K562 (cell line): ENCODE results near the gene IL17REL. TPM values are rescaled to one million over a fixed set of nuclear protein-coding genes. Genes with fewer than 3 reads are reported as not detected.

Experiments used
- CBFA2T2 ChIP-seq: fragments of 450-650 bp; conservative IDR thresholded peaks from 2 replicates; pipeline ENCODE4 v1.6.1; 2017; ENCODE audit warnings: mild to moderate bottlenecking
- CCNT2 ChIP-seq: IDR thresholded peaks from 2 replicates; pipeline ENCODE4 v1.6.1; 2011; ENCODE audit warnings: borderline replicate concordance, low read depth, mild to moderate bottlenecking, moderate library complexity, mixed read lengths, low read length; ENCODE audit not compliant: insufficient read length; ENCODE audit errors: extremely low read depth
- CHD1 ChIP-seq: fragments of 200-600 bp; sonication (generic); IDR thresholded peaks from one replicate; pipeline ENCODE4 v1.6.1; 2012; ENCODE audit warnings: mild to moderate bottlenecking, moderate library complexity, low read length, inconsistent platforms
- CTBP1 ChIP-seq: fragments of 450-650 bp; IDR thresholded peaks from 2 replicates; pipeline ENCODE4 v1.6.1; 2016; ENCODE audit warnings: borderline replicate concordance
- CUX1 ChIP-seq: fragments of 200-800 bp; sonication (Bioruptor generic); IDR thresholded peaks from 2 replicates; pipeline ENCODE4 v1.6.1; 2016; ENCODE audit warnings: missing genetic modification characterization, missing compliant biosample characterization
- HMGN3 ChIP-seq: IDR thresholded peaks from 2 replicates; pipeline ENCODE4 v1.6.1; 2011; ENCODE audit warnings: borderline replicate concordance, low read depth, mild to moderate bottlenecking, mixed read lengths, low read length; ENCODE audit not compliant: insufficient read length; ENCODE audit errors: extremely low read depth
- MYC ChIP-seq, 2 experiments: fragments of 250-450 bp in 1 of 2; sonication (Bioruptor Pico) in 1 of 2; IDR thresholded peaks; 2 replicates each; pipeline versions ENCODE4 v1.5.1 to v1.6.1; 2012 to 2021; ENCODE audit warnings: low read depth in 2 of 2, borderline replicate concordance in 1 of 2, improper control_type of control experiment in 1 of 2, low read length in 1 of 2, mild to moderate bottlenecking in 1 of 2, moderate library complexity in 1 of 2
- NCOA1 ChIP-seq: fragments of 450-650 bp; IDR thresholded peaks from 2 replicates; pipeline ENCODE4 v1.6.1; 2016; ENCODE audit warnings: low read depth
- NR2C2 ChIP-seq, 2 experiments: fragments of 200-800 bp in 1 of 2; sonication (Bioruptor generic) in 1 of 2; sonication (generic) in 1 of 2; formaldehyde crosslinking in 1 of 2; IDR thresholded peaks; 2 replicates each; pipeline versions ENCODE4 v1.6.1 to v1.8.0; 2016 to 2022; ENCODE audit warnings: mild to moderate bottlenecking in 1 of 2, missing compliant biosample characterization in 1 of 2, missing genetic modification characterization in 1 of 2, missing genetic modification reagents in 1 of 2
- PCBP2 ChIP-seq: fragments of 200-400 bp; formaldehyde crosslinking; IDR thresholded peaks from 2 replicates; pipeline ENCODE4 v1.6.1; 2018; ENCODE audit warnings: low read length, low read depth, mild to moderate bottlenecking, moderate library complexity; ENCODE audit not compliant: poor library complexity, severe bottlenecking
- XRCC4 ChIP-seq: IDR thresholded peaks from one replicate; pipeline ENCODE4 v1.6.1; 2011; ENCODE audit not compliant: insufficient read depth, insufficient read length; ENCODE audit errors: extremely low read depth
- ZNF778 ChIP-seq: fragments of 450-650 bp; formaldehyde crosslinking; IDR thresholded peaks from 2 replicates; pipeline ENCODE4 v1.4.0; 2020; ENCODE audit warnings: mild to moderate bottlenecking, moderate library complexity
- polyA plus RNA-seq, 8 experiments: library from polyadenylated mRNA; depleted of rRNA in 4 of 8; stranded (reverse) in 5 of 8; unstranded in 3 of 8; fragments of >200 nt; fragmentation: Nextera tagmentation in 2 of 8; fragmentation: Illumina TruSeq in 1 of 8; extraction: Ambion mirVana in 2 of 8; extraction: Trizol in 1 of 8; gene quantifications; 2 replicates each; pipeline versions ENCODE4 v1.2.1 to v1.2.3, GENCODE V29; 2011 to 2014; ENCODE audit warnings: inconsistent platforms in 1 of 8, missing spikeins in 1 of 8
- total RNA-seq, 7 experiments: library from RNA; depleted of rRNA in 6 of 7; stranded (reverse); fragments of >200 nt in 6 of 7; fragmentation: Illumina TruSeq in 2 of 7; extraction: Trizol in 2 of 7; gene quantifications; 2 replicates each; pipeline versions ENCODE4 v1.2.1 to v1.2.3, GENCODE V29; 2011 to 2021; ENCODE audit warnings: low replicate concordance in 1 of 7
- TF ChIP-seq, protein P1 (sequence below), 2 experiments: IDR thresholded peaks; 2 replicates each; pipeline ENCODE4 v1.6.1; 2011; ENCODE audit warnings: borderline replicate concordance in 1 of 2, control low read depth in 1 of 2, low read depth in 1 of 2, low read length in 1 of 2, mild to moderate bottlenecking in 1 of 2, mixed read lengths in 1 of 2, moderate library complexity in 1 of 2; ENCODE audit not compliant: insufficient read depth in 1 of 2, insufficient read length in 1 of 2, poor library complexity in 1 of 2, severe bottlenecking in 1 of 2; ENCODE audit errors: extremely low read depth in 1 of 2

IL17REL gene
- total and polyA plus RNA-seq, 9 of the 15 experiments (the other 6 are each of a cell fraction or from before 2014, with no cell fraction given), result 0.05 to 0.42 (median 0.11) TPM; not detected in 4

- TF ChIP-seq CCNT2 (no peak), NR2C2 (CRISPR knock-in tag; IDR thresholded peaks at IDR 0.05) (no peak), NR2C2 (tag; IDR thresholded peaks at IDR 0.05) (no peak), PCBP2 (no peak), CTBP1 (no peak), CBFA2T2 (no peak), NCOA1 (no peak), MYC (IDR thresholded peaks at IDR 0.05; ENCODE audit: low read depth, low read length) (0 out of 2 replicates have a peak, but pooled peaks have one; percentile 5), MYC (CRISPR knock-in tag; IDR thresholded peaks at IDR 0.05; ENCODE audit: borderline replicate concordance, low read depth) (no peak), CHD1 (peak; percentile 23), HMGN3 (peak; percentile 2), XRCC4 (no peak), ZNF778 (CRISPR knock-in tag) (no peak), CUX1 (CRISPR knock-in tag) (no peak)
- TF ChIP-seq, protein P1, sequence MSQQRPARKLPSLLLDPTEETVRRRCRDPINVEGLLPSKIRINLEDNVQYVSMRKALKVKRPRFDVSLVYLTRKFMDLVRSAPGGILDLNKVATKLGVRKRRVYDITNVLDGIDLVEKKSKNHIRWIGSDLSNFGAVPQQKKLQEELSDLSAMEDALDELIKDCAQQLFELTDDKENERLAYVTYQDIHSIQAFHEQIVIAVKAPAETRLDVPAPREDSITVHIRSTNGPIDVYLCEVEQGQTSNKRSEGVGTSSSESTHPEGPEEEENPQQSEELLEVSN (IDR thresholded peaks at IDR 0.05; ENCODE audit: borderline replicate concordance in 1 of 2, extremely low read depth in 1 of 2, insufficient read depth in 1 of 2, insufficient read length in 1 of 2, low read depth in 1 of 2, low read length in 1 of 2, poor library complexity in 1 of 2, severe bottlenecking in 1 of 2), result peak; percentile 44 to 45
Measured at GRCh38 chr22:49961005-49961600, 51.5 kb downstream of the IL17REL start (continued).
